Neural progenitor cell (in vitro differentiated cells): ENCODE data around the gene USP9X.

ENCODE experiments used
- EZH2 ChIP-seq: fragments of 200-600 bp; sonication (generic); IDR thresholded peaks from 2 replicates; pipeline ENCODE4 v1.6.1; 2017; ENCODE audit warnings: antibody characterized with exemption, mild to moderate bottlenecking, moderate library complexity
- EZH2phosphoT487 ChIP-seq: fragments of 200-600 bp; sonication (generic); IDR thresholded peaks from 2 replicates; pipeline ENCODE4 v1.6.1; 2017; ENCODE audit warnings: antibody characterized with exemption
- TF ChIP-seq, protein P1 (sequence below): fragments of 200-600 bp; sonication (generic); IDR thresholded peaks from 2 replicates; pipeline ENCODE4 v1.5.1; 2017; ENCODE audit warnings: antibody characterized with exemption, mild to moderate bottlenecking

DNA sequence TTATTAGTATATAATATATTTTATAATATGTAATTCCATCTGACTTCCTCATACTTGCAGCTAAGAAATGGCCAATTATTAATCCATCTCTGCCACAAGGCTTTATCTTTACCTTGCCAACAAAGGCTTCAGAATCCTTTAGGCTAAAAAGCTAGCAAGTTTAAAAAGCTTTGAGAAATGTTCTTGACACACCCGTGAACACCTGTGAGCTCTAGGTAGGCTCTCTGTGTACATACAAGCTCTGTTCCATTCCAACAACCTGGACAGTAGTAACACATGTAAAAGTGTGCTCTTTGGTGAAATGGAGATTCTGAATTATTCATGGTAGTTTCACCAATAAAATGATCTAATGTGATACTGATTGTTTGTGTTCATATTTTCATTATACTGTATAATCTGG is 49.7 kb upstream of the USP9X start:
- TF ChIP-seq EZH2 (no peak), EZH2phosphoT487 (no peak)
- TF ChIP-seq, protein P1, sequence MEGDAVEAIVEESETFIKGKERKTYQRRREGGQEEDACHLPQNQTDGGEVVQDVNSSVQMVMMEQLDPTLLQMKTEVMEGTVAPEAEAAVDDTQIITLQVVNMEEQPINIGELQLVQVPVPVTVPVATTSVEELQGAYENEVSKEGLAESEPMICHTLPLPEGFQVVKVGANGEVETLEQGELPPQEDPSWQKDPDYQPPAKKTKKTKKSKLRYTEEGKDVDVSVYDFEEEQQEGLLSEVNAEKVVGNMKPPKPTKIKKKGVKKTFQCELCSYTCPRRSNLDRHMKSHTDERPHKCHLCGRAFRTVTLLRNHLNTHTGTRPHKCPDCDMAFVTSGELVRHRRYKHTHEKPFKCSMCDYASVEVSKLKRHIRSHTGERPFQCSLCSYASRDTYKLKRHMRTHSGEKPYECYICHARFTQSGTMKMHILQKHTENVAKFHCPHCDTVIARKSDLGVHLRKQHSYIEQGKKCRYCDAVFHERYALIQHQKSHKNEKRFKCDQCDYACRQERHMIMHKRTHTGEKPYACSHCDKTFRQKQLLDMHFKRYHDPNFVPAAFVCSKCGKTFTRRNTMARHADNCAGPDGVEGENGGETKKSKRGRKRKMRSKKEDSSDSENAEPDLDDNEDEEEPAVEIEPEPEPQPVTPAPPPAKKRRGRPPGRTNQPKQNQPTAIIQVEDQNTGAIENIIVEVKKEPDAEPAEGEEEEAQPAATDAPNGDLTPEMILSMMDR: no peak
